ENCODE measurements around the gene PMAIP1.

GRCh38 chr18:59928201-59928600 lies 28.4 kb downstream of the PMAIP1 start:
- no peak for TF ChIP-seq CTCF (IDR thresholded peaks at IDR 0.05)
- TF ChIP-seq POLR2A (IDR thresholded peaks at IDR 0.05), result no peak
- TF ChIP-seq POLR2AphosphoS5 (IDR thresholded peaks at IDR 0.05), result no peak
